ENCODE measurements around the gene ZNF83.
A peak's percentile ranks its signal among the peaks of the same experiment; 100 is the strongest.
"Not testable (repeated sequence)": the region's sequence is repeated elsewhere in the genome, so short reads cannot be mapped to it uniquely, and the experiment has no call there.

ZNF83 gene

GRCh38 chr19:52570000-52570861 is 67.9 kb downstream of the ZNF83 start, which contains the start of gene ZNF701:
TSS of gene ZNF701 (plus strand) at chr19:52570287. CDS start at chr19:52574148, 3,861 bp downstream.
- peak within 1 kb of the TSS; percentile 93 for H3K4me3 ChIP-seq (ENCODE audit: low read depth, low read length)
- peak; percentile 34 for TF ChIP-seq CTCF (conservative IDR thresholded peaks at IDR 0.05; ENCODE audit: low read depth, low read length)
- peak; percentile 96 for DNase-seq (ENCODE audit: low read depth)

GRCh38 chr19:52569638-52569999 is 68.5 kb downstream of the ZNF83 start:
- peak overlapping the region; percentile 93 for H3K4me3 ChIP-seq (ENCODE audit: low read depth, low read length)
- not testable (repeated sequence) for DNase-seq (ENCODE audit: low read depth)

GRCh38 chr19:52567921-52568320 is 70.2 kb downstream of the ZNF83 start:
- no peak for TF ChIP-seq CTCF (conservative IDR thresholded peaks at IDR 0.05; ENCODE audit: low read depth, low read length)
- DNase-seq (ENCODE audit: low read depth) = no peak
- H3K4me3 ChIP-seq (ENCODE audit: low read depth, low read length) = no peak overlapping the region

- TF ChIP-seq CTCF (conservative IDR thresholded peaks at IDR 0.05; ENCODE audit: low read depth, low read length) = no peak
- peak; percentile 71 for DNase-seq (ENCODE audit: low read depth)
Measured at GRCh38 chr19:52566588-52566987, 71.6 kb downstream of the ZNF83 start.

GRCh38 chr19:52566121-52566520 is 72.0 kb downstream of the ZNF83 start:
- no peak overlapping the region for H3K4me3 ChIP-seq (ENCODE audit: low read depth, low read length)
- no peak for DNase-seq (ENCODE audit: low read depth)
- TF ChIP-seq CTCF (conservative IDR thresholded peaks at IDR 0.05; ENCODE audit: low read depth, low read length) = no peak

More at GRCh38 chr19:52566588-52566987, 71.6 kb downstream of the ZNF83 start:
- H3K4me3 ChIP-seq (ENCODE audit: low read depth, low read length) = no peak overlapping the region
